NCI-H748 (cell line): Measurements from ENCODE around the gene POTEM.
"Not testable (repeated sequence)": the region's sequence is repeated elsewhere in the genome, so short reads cannot be mapped to it uniquely, and the experiment has no call there.

Experiments
- DNase-seq: peaks from one replicate; lab custom pipeline; 2025; ENCODE audit not compliant: unreplicated experiment; lab: John Stamatoyannopoulos, UW

POTEM gene

GRCh38 chr14:18967134-18967533 is at the start of gene POTEM:
POTEM (plus strand) TSS chr14:18967434; CDS start chr14:18967486, 52 bp downstream.
- DNase-seq: not testable (repeated sequence)

- DNase-seq: not testable (repeated sequence)
Observed at GRCh38 chr14:18918345-18918744, 48.9 kb upstream of the POTEM start.

GRCh38 chr14:18920052-18920451 is 47.2 kb upstream of the POTEM start:
- DNase-seq: not testable (repeated sequence)

GRCh38 chr14:18921055-18921701 is 46.1 kb upstream of the POTEM start:
- DNase-seq: not testable (repeated sequence)

GRCh38 chr14:18936848-18937247 is 30.4 kb upstream of the POTEM start:
- DNase-seq: not testable (repeated sequence)

- DNase-seq: not testable (repeated sequence)
Observed at GRCh38 chr14:18938733-18939132, 28.5 kb upstream of the POTEM start.

GRCh38 chr14:18949939-18950338 is 17.3 kb upstream of the POTEM start:
- DNase-seq: not testable (repeated sequence)

- DNase-seq: not testable (repeated sequence)
Observed at GRCh38 chr14:18953085-18953484, 14.1 kb upstream of the POTEM start.

- not testable (repeated sequence) for DNase-seq
Observed at GRCh38 chr14:18955816-18956215, 11.4 kb upstream of the POTEM start.

- not testable (repeated sequence) for DNase-seq
Observed at GRCh38 chr14:18961576-18961975, 5.7 kb upstream of the POTEM start.

GRCh38 chr14:18962143-18962542 is 5.1 kb upstream of the POTEM start:
- DNase-seq: not testable (repeated sequence)

- DNase-seq: not testable (repeated sequence)
Observed at GRCh38 chr14:18963276-18963675, 4.0 kb upstream of the POTEM start.

- DNase-seq: not testable (repeated sequence)
Observed at GRCh38 chr14:18964878-18965277, 2.4 kb upstream of the POTEM start.

- not testable (repeated sequence) for DNase-seq
Observed at GRCh38 chr14:19002566-19002965, 35.3 kb downstream of the POTEM start.

GRCh38 chr14:19006490-19006889 is 39.3 kb downstream of the POTEM start:
- not testable (repeated sequence) for DNase-seq

- DNase-seq: not testable (repeated sequence)
Observed at GRCh38 chr14:19007678-19008077, 40.4 kb downstream of the POTEM start.

- not testable (repeated sequence) for DNase-seq
Observed at GRCh38 chr14:19011029-19011428, 43.8 kb downstream of the POTEM start.

GRCh38 chr14:19011703-19012102 is 44.5 kb downstream of the POTEM start:
- DNase-seq: not testable (repeated sequence)

- not testable (repeated sequence) for DNase-seq
Observed at GRCh38 chr14:19015185-19015584, 48.0 kb downstream of the POTEM start.

GRCh38 chr14:19025080-19025589 is 57.9 kb downstream of the POTEM start:
- DNase-seq: not testable (repeated sequence)

- DNase-seq: not testable (repeated sequence)
Observed at GRCh38 chr14:19026649-19027351, 59.6 kb downstream of the POTEM start.

- DNase-seq: not testable (repeated sequence)
Observed at GRCh38 chr14:19027895-19028294, 60.7 kb downstream of the POTEM start.
